Endothelial cell of umbilical vein (primary cell): ENCODE measurements around the gene PTPRD.

Experiments
- EZH2 ChIP-seq: IDR thresholded peaks from 2 replicates; pipeline ENCODE4 v1.6.1; 2012; ENCODE audit warnings: borderline replicate concordance, low read depth, mild to moderate bottlenecking, moderate library complexity, low read length, inconsistent platforms; ENCODE audit not compliant: severe bottlenecking
- FOS ChIP-seq: IDR thresholded peaks from 2 replicates; pipeline ENCODE4 v1.6.1; 2011; ENCODE audit warnings: mild to moderate bottlenecking, low read length, moderate library complexity, borderline replicate concordance; ENCODE audit not compliant: insufficient read depth
- GATA2 ChIP-seq: IDR thresholded peaks from 2 replicates; pipeline ENCODE4 v1.7.0; 2011; ENCODE audit warnings: low read depth, mild to moderate bottlenecking, moderate library complexity, mixed read lengths, low read length; ENCODE audit not compliant: insufficient read length, insufficient read depth
- MYC ChIP-seq: IDR thresholded peaks from one replicate; pipeline ENCODE4 v1.6.1; 2011; ENCODE audit warnings: mild to moderate bottlenecking, low read depth, low read length
- POLR2A ChIP-seq: IDR thresholded peaks from 2 replicates; pipeline ENCODE4 v1.6.1; 2012; ENCODE audit warnings: low read depth, mild to moderate bottlenecking, control low read depth, low read length
- POLR2AphosphoS5 ChIP-seq: IDR thresholded peaks from 2 replicates; pipeline ENCODE4 v1.6.1; 2012; ENCODE audit warnings: low read depth, mild to moderate bottlenecking, control low read depth, low read length, moderate library complexity; ENCODE audit not compliant: insufficient read depth
- TF ChIP-seq, protein P1 (sequence below), 2 donors: IDR thresholded peaks; 1 replicate in 1 of 2; 2 replicates in 1 of 2; pipeline ENCODE4 v1.5.1; 2011; ENCODE audit warnings: low read length in 2 of 2, mild to moderate bottlenecking in 2 of 2, moderate library complexity in 2 of 2, control low read depth in 1 of 2, inconsistent platforms in 1 of 2, low read depth in 1 of 2; ENCODE audit not compliant: insufficient read depth in 1 of 2; ENCODE audit errors: extremely low read depth in 1 of 2

DNA sequence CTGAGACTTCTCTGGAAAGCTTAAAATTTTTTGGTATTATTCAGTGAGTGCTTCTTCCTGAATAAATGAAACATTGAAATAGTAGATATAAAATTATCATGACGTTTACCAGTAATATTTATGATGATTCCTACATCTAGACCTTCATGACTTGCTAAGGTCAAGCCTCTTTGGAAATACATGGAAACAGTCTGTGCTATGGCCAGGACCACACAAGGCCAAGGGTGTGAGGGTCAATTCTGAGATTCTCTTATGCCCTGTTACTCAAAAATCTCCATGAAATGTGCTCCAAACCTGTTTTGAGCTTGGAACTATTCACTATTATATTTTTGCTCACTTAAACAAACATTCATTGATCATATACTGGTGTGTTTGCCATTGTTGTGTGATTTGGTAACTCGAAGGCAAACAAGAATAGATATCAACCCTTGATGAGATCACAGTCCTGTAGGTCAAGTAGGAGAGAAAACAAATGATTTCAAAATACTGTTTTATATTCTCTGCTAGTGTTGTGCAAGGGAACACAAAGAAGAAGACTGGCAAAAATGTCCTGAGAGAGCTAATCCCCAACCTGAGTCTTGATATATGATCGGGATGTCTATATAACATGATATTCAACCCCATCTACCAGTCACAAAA lies 1558.3 kb downstream of the PTPRD start:
- TF ChIP-seq FOS (no peak), MYC (no peak), POLR2A (no peak), GATA2 (no peak), POLR2AphosphoS5 (no peak), EZH2 (no peak)
- TF ChIP-seq, protein P1, sequence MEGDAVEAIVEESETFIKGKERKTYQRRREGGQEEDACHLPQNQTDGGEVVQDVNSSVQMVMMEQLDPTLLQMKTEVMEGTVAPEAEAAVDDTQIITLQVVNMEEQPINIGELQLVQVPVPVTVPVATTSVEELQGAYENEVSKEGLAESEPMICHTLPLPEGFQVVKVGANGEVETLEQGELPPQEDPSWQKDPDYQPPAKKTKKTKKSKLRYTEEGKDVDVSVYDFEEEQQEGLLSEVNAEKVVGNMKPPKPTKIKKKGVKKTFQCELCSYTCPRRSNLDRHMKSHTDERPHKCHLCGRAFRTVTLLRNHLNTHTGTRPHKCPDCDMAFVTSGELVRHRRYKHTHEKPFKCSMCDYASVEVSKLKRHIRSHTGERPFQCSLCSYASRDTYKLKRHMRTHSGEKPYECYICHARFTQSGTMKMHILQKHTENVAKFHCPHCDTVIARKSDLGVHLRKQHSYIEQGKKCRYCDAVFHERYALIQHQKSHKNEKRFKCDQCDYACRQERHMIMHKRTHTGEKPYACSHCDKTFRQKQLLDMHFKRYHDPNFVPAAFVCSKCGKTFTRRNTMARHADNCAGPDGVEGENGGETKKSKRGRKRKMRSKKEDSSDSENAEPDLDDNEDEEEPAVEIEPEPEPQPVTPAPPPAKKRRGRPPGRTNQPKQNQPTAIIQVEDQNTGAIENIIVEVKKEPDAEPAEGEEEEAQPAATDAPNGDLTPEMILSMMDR (IDR thresholded peaks at IDR 0.05; ENCODE audit: extremely low read depth in 1 of 2, insufficient read depth in 1 of 2, low read depth in 1 of 2, low read length in 2 of 2) = no peak
